NCI-H146 (cell line): ENCODE results near the gene LCE2D.

ENCODE experiments used
- DNase-seq: peaks from one replicate; lab custom pipeline; 2025; lab: John Stamatoyannopoulos, UW

LCE2D gene

GRCh38 chr1:152697701-152698600 lies 34.8 kb downstream of the LCE2D start, which contains the start of gene LCE2A:
Gene LCE2A (plus strand): TSS chr1:152698345. CDS start chr1:152698902, 557 bp downstream.
- DNase-seq: no peak

- no peak for DNase-seq
Measured at GRCh38 chr1:152699746-152700145, 36.6 kb downstream of the LCE2D start.

- DNase-seq: no peak
Measured at GRCh38 chr1:152707860-152708259, 44.7 kb downstream of the LCE2D start, which contains the start of gene LCE4A. Gene LCE4A (plus strand): TSS chr1:152708160. CDS start chr1:152709076, 916 bp downstream.
